ENCODE measurements around the gene MED13.

DNA sequence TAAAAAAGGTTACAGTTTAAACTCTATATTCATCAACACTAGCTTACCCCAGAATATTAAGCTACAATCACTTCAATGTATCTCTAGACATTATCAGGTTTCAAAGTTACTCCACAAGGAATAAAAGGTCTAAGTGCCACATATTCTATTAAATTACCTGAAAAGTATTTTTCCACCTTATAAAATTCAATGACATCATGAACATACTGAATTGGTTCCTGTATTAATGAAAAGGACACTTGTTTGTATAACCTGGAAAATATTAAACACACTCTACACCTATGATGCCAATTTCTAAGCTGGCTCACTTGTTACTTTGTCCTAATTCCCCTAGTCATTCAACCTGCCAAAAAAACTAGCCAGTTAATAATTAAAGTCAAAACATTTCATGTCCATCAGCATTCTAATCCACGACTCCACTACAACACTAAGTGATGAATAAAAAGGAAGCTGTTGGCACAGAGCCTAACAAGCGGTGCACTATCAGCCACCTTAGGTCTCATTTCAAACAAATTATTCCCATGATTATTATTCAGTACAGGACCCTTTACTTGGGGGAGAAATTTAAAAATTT, 12.2 kb downstream of the MED13 start:
- TF ChIP-seq, protein P1, sequence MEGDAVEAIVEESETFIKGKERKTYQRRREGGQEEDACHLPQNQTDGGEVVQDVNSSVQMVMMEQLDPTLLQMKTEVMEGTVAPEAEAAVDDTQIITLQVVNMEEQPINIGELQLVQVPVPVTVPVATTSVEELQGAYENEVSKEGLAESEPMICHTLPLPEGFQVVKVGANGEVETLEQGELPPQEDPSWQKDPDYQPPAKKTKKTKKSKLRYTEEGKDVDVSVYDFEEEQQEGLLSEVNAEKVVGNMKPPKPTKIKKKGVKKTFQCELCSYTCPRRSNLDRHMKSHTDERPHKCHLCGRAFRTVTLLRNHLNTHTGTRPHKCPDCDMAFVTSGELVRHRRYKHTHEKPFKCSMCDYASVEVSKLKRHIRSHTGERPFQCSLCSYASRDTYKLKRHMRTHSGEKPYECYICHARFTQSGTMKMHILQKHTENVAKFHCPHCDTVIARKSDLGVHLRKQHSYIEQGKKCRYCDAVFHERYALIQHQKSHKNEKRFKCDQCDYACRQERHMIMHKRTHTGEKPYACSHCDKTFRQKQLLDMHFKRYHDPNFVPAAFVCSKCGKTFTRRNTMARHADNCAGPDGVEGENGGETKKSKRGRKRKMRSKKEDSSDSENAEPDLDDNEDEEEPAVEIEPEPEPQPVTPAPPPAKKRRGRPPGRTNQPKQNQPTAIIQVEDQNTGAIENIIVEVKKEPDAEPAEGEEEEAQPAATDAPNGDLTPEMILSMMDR (IDR thresholded peaks at IDR 0.05) = no peak
- TF ChIP-seq POLR2A (IDR thresholded peaks at IDR 0.05) = no peak

Measured in esophagus squamous epithelium (tissue), 4 donors.